Measurements from ENCODE around the gene FUT6.
"Not testable (repeated sequence)": the region's sequence is repeated elsewhere in the genome, so short reads cannot be mapped to it uniquely, and the experiment has no call there.

The FUT6 gene

GRCh38 chr19:5857203-5858081 lies 17.9 kb upstream of the FUT6 start:
- DNase-seq = no peak

- DNase-seq = not testable (repeated sequence)
Observed at GRCh38 chr19:5855151-5855550, 15.6 kb upstream of the FUT6 start.

GRCh38 chr19:5854121-5854520 lies 14.6 kb upstream of the FUT6 start:
- DNase-seq = not testable (repeated sequence)

- DNase-seq = no peak
Observed at GRCh38 chr19:5851302-5851701, 11.8 kb upstream of the FUT6 start, which contains the start of gene FUT3. Gene FUT3, minus strand, starts transcription at chr19:5851449.

DNA sequence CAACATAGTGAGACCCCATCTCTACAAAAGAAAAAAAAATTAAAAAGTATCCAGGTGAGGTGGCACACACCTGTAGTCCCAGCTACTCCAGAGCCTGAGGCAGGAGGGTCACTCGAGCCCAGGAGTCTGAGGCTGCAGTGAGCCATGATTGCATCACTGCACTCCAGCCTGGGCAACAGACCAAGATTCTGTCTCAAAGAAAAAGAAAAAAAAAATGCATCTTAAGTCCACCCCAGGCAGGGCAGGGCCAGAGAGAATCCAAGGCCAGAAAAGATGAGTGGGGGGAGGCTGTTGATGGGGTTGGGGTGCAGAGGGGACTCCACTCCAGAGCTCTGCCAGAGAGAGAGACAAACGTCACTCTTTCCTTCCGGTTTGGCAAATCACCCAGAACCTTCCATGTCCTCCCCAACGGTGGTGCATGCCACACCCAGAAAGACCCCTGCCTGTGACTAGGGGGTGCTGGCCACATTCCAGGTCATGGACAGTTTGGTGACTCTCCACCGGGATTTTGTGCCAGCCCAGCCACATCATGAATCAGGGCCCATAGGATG lies 11.3 kb upstream of the FUT6 start:
- peak; percentile 19 for DNase-seq

DNA sequence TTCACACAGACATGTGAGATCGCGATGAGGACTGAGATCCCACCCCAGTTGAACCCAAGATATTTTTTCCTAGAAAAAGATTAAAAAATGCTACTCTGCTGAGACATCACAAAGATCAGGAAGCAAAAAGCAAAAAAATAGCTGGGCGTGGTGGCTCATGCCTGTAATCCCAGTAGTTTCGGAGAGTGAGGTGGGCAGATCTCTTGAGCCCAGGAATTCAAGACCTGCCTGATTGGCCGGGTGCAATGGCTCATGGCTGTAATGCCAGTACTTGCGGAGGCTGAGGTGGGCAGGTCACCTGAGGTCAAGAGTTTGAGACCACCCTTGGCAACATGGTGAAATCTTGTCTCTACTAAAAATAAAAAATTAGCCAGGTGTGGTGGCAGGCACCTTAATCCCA lies 10.7 kb upstream of the FUT6 start:
- DNase-seq = no peak

DNA sequence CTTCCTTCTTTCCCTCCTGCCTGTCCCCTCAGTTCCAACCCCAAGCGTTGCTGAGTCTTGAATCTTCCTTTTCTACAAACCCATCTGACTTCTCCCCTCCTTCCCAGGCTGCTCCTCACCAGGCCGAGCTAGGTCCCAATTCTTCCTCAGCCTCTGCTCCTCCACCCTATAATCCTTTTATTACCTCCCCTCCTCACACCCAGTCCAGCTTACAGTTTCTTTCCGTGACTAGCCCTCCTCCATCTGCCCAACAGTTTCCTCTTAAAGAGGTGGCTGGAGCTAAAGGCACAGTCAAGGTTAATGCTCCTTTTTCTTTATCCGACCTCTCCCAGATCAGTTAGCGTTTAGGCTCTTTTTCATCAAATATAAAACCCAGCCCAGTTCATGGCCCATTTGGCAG lies 9.1 kb upstream of the FUT6 start:
- not testable (repeated sequence) for DNase-seq

DNA sequence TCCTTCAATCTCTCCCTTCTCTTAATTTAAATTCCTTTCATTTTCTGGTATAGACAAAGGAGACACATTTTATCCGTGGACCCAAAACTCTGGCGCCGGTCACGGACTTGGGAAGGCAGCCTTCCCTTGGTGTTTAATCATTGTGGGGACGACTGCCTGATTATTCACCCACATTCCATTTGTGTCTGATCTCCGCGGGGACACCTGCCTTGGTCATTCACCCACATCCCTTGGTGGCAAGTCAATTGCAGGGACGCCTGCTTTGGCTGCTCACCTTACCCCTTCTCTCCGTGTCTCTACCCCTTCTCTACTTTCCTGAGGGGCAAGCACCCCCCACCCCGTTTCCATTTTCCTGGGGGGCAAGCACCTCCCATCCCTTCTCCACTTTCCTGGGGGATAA lies 8.3 kb upstream of the FUT6 start:
- not testable (repeated sequence) for DNase-seq

GRCh38 chr19:5844456-5845433 lies 5.2 kb upstream of the FUT6 start:
- no peak for DNase-seq

DNA sequence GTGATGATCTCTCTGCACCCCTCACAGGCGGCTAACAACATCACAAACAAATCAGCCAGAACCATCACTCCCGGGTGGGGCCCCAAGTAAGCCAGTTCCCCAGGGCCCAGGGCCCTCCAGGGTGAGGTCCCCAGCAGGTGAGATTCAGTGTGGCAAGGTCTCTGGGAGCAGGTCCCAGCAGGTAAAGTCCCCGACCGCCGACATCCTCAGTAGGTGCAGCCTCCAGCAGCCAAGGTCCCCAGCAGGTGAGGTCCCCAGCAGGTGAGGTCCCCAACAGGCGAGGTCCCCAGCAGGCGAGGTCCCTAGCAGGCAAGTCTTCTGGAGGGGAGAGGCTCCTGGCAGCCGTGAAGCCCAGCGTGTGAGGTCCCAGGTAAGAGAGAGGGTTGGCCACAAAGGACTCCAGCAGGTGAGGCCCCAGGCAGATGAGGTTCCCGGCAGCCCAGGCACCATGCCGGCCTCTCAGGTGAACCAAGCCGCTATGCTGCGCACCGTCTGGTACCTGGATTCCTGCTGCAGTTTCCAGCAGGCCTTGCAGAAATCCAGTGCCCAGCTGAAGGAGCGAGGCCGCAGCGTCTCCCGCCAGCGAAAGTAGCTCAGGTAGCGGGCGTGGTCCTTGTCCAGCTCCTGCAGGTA lies 3.9 kb upstream of the FUT6 start:
- no peak for DNase-seq

DNA sequence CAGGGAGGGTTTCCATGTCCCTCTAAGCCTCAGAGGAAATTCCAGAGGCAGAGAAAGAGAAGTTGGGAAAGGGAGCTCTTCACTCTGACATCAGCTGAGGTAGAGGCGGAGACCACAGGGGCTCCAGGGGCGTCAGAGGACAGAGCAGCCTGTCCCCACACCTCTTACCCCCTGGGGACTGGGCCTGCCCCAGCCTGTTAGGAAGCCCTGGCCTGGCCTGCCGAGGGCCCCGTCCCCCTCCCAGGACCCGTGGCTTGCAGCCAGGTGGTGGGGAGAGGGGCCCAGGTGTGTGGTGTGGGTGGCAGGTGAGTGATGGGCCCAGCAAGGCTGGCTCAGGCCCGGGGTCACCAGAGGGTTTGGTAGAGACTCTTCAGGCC lies 2.2 kb upstream of the FUT6 start:
- DNase-seq = not testable (repeated sequence)

- no peak for DNase-seq
Observed at GRCh38 chr19:5838353-5839064, 993 bp downstream of the FUT6 start.

- no peak for DNase-seq
Observed at GRCh38 chr19:5837761-5838352, 1.6 kb downstream of the FUT6 start.

DNA sequence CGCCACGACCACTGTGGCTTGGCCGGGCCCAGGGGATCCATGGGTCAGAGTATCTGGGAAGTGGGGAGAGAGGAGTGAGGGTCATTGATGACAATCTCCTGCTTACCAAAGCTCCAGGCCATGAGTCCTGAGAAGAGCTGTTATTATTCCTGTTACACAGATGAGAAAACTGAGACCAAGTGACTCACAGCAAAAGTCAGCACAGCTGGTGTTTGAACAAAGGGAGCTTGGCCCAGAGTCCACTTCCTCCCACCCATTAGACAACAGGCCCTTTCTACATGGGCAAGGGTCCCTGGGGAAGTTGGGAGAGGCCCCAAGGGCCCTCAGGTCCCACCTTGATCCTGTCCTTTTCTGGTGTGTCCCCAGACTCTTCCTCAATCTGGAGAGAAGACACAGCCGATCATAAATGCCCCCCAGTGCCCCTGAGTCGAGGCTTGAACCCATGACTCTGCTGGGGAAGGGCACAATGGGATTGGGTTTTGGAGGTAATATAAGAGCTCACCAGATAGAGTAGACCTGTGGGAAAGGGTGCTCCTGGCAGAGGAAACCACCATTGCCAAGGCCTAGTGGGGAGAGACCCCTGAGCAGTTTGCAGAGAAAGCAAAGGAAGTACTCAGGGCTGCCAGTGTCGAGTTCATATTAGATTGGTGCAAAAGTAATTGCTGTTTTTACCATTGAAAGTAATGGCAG lies 6.8 kb downstream of the FUT6 start:
- DNase-seq = no peak

DNA sequence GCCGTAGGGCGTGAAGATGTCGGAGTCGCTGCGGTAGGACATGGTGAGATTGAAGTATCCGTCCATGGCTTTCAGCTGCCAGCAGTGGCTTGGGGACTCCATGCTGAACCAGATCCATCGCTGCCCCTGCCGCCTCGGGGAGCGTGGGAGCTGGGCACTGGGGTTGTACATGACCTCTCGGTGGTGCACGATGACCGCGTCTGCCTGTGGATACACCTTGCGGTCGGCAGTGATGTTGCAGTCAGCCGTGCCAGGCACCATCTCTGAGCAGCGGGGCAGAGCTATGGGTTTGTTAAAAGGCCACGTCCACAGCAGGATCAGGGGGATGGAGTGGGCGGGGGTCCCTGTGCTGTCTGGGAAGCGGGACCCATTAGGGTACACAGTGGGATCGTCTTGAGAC lies 7.4 kb downstream of the FUT6 start:
- no peak for DNase-seq

GRCh38 chr19:5831159-5831558 lies 8.3 kb downstream of the FUT6 start:
- DNase-seq = no peak

- no peak for DNase-seq
Observed at GRCh38 chr19:5829567-5830310, 9.8 kb downstream of the FUT6 start.

DNA sequence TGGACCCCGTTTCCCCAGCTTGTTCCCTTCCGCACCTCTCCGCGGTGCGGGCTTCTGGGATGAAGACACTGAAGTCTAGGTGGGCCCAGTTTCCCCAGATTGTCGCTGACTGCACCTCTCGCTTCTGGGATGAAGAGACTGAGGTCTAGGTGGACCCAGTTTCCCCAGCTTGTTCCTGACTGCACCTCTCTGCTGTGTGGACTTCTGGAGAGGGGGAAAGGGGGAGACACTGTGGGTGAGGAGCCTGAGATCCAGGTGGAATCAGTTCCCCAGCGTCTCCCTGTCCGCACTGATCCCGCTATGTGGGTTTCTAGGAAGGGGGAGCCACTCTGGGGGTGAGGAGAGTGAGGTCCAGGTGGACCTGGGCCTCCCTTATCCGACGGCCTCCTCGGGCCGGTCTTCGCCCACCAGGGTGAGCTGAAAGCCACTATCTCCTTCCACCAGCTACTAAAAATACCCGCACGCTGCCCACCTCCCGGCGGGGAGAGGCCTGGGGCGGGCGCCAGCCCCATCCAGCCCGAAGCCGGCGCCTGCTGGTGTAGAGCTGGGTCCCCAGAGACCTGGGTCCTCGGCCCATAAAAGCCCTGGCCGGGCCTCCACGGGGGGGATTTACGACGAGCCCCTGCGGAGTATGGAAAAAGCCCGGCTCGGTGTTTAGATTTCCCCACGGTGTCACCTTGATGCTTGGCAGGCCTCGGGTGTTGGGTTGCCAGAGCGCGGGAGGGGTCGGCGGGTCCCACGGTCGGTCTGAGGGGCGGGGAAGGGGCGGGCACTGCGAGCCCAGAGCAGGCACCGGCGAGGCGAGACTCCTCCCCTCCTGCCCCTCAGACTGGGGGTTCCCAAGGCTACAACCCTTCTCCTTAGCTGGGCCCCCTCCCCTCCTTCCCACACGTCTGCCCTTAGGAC lies 10.6 kb downstream of the FUT6 start:
- DNase-seq = no peak

Measured in NCI-H446 treated with DMSO at 0.1 percent for 48 hours (cell line).